A549 (cell line): ENCODE measurements around the gene CHTF8. TPM values are rescaled to one million over a fixed set of nuclear protein-coding genes. Genes with fewer than 3 reads are reported as not detected.
A peak's percentile ranks its signal among the peaks of the same experiment; 100 is the strongest.

Source experiments
- ATAC-seq, 2 experiments: fragments of 200-7000 bp in 1 of 2; fragments of >200 bp in 1 of 2; cut with Nextera tagmentation in 1 of 2; cut with Tn5 transposase in 1 of 2; 3 replicates each; pipeline versions ENCODE4 v1.8.0 to v1.9.1; 2018 to 2020; ENCODE audit warnings: mild to moderate bottlenecking in 1 of 2, moderate library complexity in 1 of 2
- CTCF ChIA-PET: fragments of 300-600 bp; sonication (Branson Sonifier 250); formaldehyde crosslinking; extraction: SDS; loops from one replicate; lab custom pipeline; 2021; ENCODE audit warnings: antibody characterized with exemption, inconsistent platforms; lab: Yijun Ruan, JAX
- POLR2A ChIA-PET: fragments of 350-600 bp; formaldehyde crosslinking; extraction: SDS; loops from one replicate; lab custom pipeline; 2021; ENCODE audit warnings: antibody characterized with exemption, inconsistent platforms; lab: Yijun Ruan, JAX
- DNase-seq, 2 experiments: peaks; one replicate each; pipeline versions ENCODE4 v3.0.0 to v3.0.0-alpha.2; 2011 to 2016; ENCODE audit warnings: low read depth in 1 of 2, low spot score in 1 of 2
- FAIRE-seq: peaks from 2 replicates; lab custom pipeline; 2011; peaks lifted over from hg19 to GRCh38; lab: Jason Lieb, UNC
- H3K27ac ChIP-seq, 2 experiments: fragments of >200 bp; sonication (Bioruptor Twin); formaldehyde crosslinking; 3 replicates each; pipeline ENCODE4 v1.5.1; 2016 to 2017
- H3K4me1 ChIP-seq: fragments of >200 bp; sonication (Bioruptor Twin); formaldehyde crosslinking; 3 replicates; pipeline ENCODE4 v1.6.1; 2016
- H3K4me2 ChIP-seq: fragments of >200 bp; sonication (Bioruptor Twin); formaldehyde crosslinking; 3 replicates; pipeline ENCODE4 v1.6.1; 2016
- H3K4me3 ChIP-seq: fragments of >200 bp; sonication (Bioruptor Twin); formaldehyde crosslinking; 3 replicates; pipeline ENCODE4 v1.5.1; 2016
- H3K9me3 ChIP-seq: fragments of >200 bp; sonication (Bioruptor Twin); formaldehyde crosslinking; 3 replicates; pipeline ENCODE4 v1.6.1; 2016
- EP300 ChIP-seq, 2 experiments: fragments of >200 bp; sonication (Bioruptor Twin); formaldehyde crosslinking; IDR thresholded peaks; 2 replicates in 1 of 2; 3 replicates in 1 of 2; pipeline ENCODE4 v1.6.1; 2016 to 2017
- FOSL2 ChIP-seq, 2 experiments: fragments of 450-650 bp in 1 of 2; fragments of >200 bp in 1 of 2; sonication (Bioruptor Twin) in 1 of 2; formaldehyde crosslinking; IDR thresholded peaks; 2 replicates each; pipeline versions ENCODE4 v1.5.0 to v1.6.1; 2016 to 2020; ENCODE audit warnings: mild to moderate bottlenecking in 1 of 2, moderate library complexity in 1 of 2
- GATA3 ChIP-seq: IDR thresholded peaks from 2 replicates; pipeline ENCODE4 v1.6.1; 2012; ENCODE audit warnings: borderline replicate concordance
- HDAC2 ChIP-seq: fragments of 200-600 bp; sonication (generic); IDR thresholded peaks from 2 replicates; pipeline ENCODE4 v1.6.1; 2016
- JUN ChIP-seq, 2 experiments: fragments of >200 bp; sonication (Bioruptor Twin); formaldehyde crosslinking; IDR thresholded peaks; 2 replicates in 1 of 2; 3 replicates in 1 of 2; pipeline ENCODE4 v1.6.1; 2016 to 2017
- MAFK ChIP-seq: fragments of 450-650 bp; IDR thresholded peaks from 2 replicates; pipeline ENCODE4 v1.6.1; 2014; ENCODE audit not compliant: partially characterized antibody
- MAZ ChIP-seq: fragments of 150-350 bp; IDR thresholded peaks from 2 replicates; pipeline ENCODE4 v1.6.1; 2014; ENCODE audit warnings: antibody characterized with exemption, low read depth, low read length, borderline replicate concordance
- MYC ChIP-seq: IDR thresholded peaks from 2 replicates; pipeline ENCODE4 v1.6.1; 2012; ENCODE audit warnings: mild to moderate bottlenecking, inconsistent platforms, low read length, improper control_type of control experiment, borderline replicate concordance
- PHF8 ChIP-seq: fragments of 200-600 bp; sonication (generic); IDR thresholded peaks from 2 replicates; pipeline ENCODE4 v1.6.1; 2016; ENCODE audit warnings: low read depth, mild to moderate bottlenecking, antibody characterized with exemption, moderate library complexity, borderline replicate concordance
- POLR2A ChIP-seq: IDR thresholded peaks from 2 replicates; pipeline ENCODE4 v1.6.1; 2012; ENCODE audit warnings: mild to moderate bottlenecking, low read length
- RCOR1 ChIP-seq: fragments of 150-350 bp; IDR thresholded peaks from 2 replicates; pipeline ENCODE4 v1.6.1; 2014; ENCODE audit warnings: antibody characterized with exemption, low read length, low read depth
- TFCP2L1 ChIP-seq: fragments of 250-450 bp; sonication (Bioruptor Pico); IDR thresholded peaks from 2 replicates; pipeline ENCODE4 v1.5.0; 2021; ENCODE audit warnings: mild to moderate bottlenecking
- TP53 ChIP-seq: fragments of 250-450 bp; sonication (Bioruptor Pico); IDR thresholded peaks from 2 replicates; pipeline ENCODE4 v1.5.0; 2021; ENCODE audit warnings: mild to moderate bottlenecking, moderate library complexity
- ZC3H11A ChIP-seq: fragments of 450-650 bp; IDR thresholded peaks from 2 replicates; pipeline ENCODE4 v1.6.1; 2014; ENCODE audit warnings: antibody characterized with exemption, mild to moderate bottlenecking
- WGBS: methylation state at CpG from one replicate; pipeline ENCODE4 v1.1.6; 2017; ENCODE audit errors: missing lambda C conversion rate; 5-methylcytosine and 5-hydroxymethylcytosine counted together
- polyA minus RNA-seq: library from RNA; depleted of rRNA, polyadenylated mRNA; stranded (reverse); fragments of >200 nt; gene quantifications from 2 replicates; pipeline ENCODE4 v1.2.3, GENCODE V29; 2011; rRNA and poly(A)+ RNA removed
- polyA plus RNA-seq, 4 experiments: library from polyadenylated mRNA; depleted of rRNA in 3 of 4; stranded (reverse); fragments of >200 nt; fragmentation: RNase III in 1 of 4; extraction: RNeasy Plus Mini Kit Qiagen cat#74134 plus additional on column Dnase treatment in 1 of 4; gene quantifications; 2 replicates in 3 of 4; 3 replicates in 1 of 4; pipeline ENCODE4 v1.2.3, GENCODE V29; 2011 to 2017
- TF ChIP-seq, protein P1 (sequence below): fragments of >200 bp; sonication (Bioruptor Twin); formaldehyde crosslinking; IDR thresholded peaks from 3 replicates; pipeline ENCODE4 v1.6.1; 2016
- TF ChIP-seq, protein P2 (sequence below): IDR thresholded peaks from 2 replicates; pipeline ENCODE4 v1.6.1; 2012
- TF ChIP-seq, protein P3 (sequence below): fragments of 450-650 bp; IDR thresholded peaks from 2 replicates; pipeline ENCODE4 v1.6.1; 2014; ENCODE audit warnings: antibody characterized with exemption

CHTF8 gene, protein sequence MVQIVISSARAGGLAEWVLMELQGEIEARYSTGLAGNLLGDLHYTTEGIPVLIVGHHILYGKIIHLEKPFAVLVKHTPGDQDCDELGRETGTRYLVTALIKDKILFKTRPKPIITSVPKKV
- polyA plus RNA-seq (2011; rRNA removed) (81.6 and 113 TPM in 2 replicates), polyA plus RNA-seq (2017; fragmentation: RNase III; extraction: RNeasy Plus Mini Kit Qiagen cat#74134 plus additional on column Dnase treatment) (72.5 to 82.7 TPM (median 78.7 TPM) in 3 replicates), polyA minus RNA-seq (132 and 175 TPM in 2 replicates)
- 64.0 and 84.3 TPM in 2 replicates for polyA plus RNA-seq (2012; cell fraction: cytosol; rRNA removed)
- 57.0 and 81.5 TPM in 2 replicates for polyA plus RNA-seq (2012; cell fraction: nucleus; rRNA removed)

DNA sequence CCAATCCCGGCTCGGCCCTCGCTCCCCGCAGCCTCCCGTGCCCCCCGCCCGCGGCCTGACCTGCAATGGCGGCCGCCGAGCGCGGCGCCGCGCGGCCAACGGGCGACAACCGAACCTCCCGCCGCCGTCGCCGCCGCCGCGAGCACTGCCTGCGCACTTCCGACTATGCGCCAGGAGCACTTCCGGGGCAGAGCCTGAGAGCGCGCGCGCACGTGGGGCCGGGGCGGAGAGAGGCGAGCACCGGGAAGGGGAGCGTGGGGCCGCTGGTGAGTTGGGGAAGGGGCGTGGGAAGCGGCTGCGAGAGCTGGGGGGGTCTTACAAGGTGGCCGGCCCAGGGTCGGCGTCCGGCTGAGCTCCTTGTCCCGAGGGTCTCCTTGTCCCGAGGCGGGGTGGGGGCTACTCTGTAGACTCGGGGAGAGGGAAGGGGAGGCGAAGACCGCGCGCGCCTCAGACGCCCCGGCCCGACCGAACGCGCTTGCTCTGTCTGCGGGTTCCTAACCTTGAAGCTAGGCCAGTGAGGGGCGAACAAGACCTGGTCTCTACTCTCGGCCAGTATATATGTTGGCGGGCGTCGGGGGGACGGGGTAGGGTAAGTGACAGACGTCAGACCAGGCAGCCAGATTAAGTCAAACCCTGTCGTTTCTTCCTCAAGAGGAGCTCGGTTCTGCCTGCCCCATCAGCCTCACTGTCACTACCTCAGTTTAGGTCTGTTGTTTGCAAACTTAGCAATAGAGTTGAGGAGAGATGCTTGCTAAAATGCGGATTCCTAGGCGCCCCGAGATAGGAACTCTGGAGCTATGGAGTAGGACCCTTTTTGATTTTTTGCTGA, at the start of gene CHTF8, which contains the start of gene UTP4:
CHTF8 (minus strand) TSS at position 165 of the 829 bp plus-strand sequence. CDS start 11,130 bp downstream, outside the sequence.
UTP4 (plus strand) TSS at position 226 of the 829 bp plus-strand sequence. CDS start 811 bp downstream, outside the sequence.
- H3K9me3 ChIP-seq = no peaks in the 10 kb centered on the region
- H3K27ac ChIP-seq = peak within 1 kb of the TSS; percentile 93 to 96
- TF ChIP-seq GATA3 (no peak), RCOR1 (no peak), FOSL2 (IDR thresholded peaks at IDR 0.05) (no peak), FOSL2 (CRISPR knock-in tag; IDR thresholded peaks at IDR 0.05) (0 out of 2 replicates have a peak, but pooled peaks have one; percentile 16), MYC (peak; percentile 97), EP300 (IDR thresholded peaks at IDR 0.05) (no peak), MAZ (0 out of 2 replicates have a peak, but pooled peaks have one; percentile 9), TP53 (CRISPR knock-in tag) (peak; percentile 53; the same call in 1 of the 2 replicates), PHF8 (peak; percentile 70; the same call in 1 of the 2 replicates), JUN (IDR thresholded peaks at IDR 0.05) (peak; percentile 55 to 98), POLR2A (peak; percentile 85), HDAC2 (no peak), MAFK (no peak)
- TF ChIP-seq, protein P1, sequence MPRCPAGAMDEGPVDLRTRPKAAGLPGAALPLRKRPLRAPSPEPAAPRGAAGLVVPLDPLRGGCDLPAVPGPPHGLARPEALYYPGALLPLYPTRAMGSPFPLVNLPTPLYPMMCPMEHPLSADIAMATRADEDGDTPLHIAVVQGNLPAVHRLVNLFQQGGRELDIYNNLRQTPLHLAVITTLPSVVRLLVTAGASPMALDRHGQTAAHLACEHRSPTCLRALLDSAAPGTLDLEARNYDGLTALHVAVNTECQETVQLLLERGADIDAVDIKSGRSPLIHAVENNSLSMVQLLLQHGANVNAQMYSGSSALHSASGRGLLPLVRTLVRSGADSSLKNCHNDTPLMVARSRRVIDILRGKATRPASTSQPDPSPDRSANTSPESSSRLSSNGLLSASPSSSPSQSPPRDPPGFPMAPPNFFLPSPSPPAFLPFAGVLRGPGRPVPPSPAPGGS = peak; percentile 96
- TF ChIP-seq, protein P2, sequence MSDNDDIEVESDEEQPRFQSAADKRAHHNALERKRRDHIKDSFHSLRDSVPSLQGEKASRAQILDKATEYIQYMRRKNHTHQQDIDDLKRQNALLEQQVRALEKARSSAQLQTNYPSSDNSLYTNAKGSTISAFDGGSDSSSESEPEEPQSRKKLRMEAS = peak; percentile 98
- TF ChIP-seq, protein P3, sequence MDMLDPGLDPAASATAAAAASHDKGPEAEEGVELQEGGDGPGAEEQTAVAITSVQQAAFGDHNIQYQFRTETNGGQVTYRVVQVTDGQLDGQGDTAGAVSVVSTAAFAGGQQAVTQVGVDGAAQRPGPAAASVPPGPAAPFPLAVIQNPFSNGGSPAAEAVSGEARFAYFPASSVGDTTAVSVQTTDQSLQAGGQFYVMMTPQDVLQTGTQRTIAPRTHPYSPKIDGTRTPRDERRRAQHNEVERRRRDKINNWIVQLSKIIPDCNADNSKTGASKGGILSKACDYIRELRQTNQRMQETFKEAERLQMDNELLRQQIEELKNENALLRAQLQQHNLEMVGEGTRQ = peak; percentile 51; the same call in 1 of the 2 replicates
- ChIA-PET POLR2A (interaction anchor here (0.5 to 0.6 kb wide), 2 partner anchors 19 to 285 kb away, joined by 3 read pairs; no protein-coding TSS in a partner anchor), CTCF (interaction anchor here (0.5 to 1.4 kb wide), 7 partner anchors 11 to 289 kb away, joined by 3 to 5 read pairs (median 4); partner anchors contain the start of gene TANGO6)
- peaks cover 26% of the 10 kb centered on the region for H3K4me1 ChIP-seq
- ATAC-seq (peak; percentile 96), DNase-seq (peak; percentile 85 to 88), FAIRE-seq (no peak)
- H3K4me3 ChIP-seq = peak within 1 kb of the TSS; percentile 79
- peak within 1 kb of the TSS; percentile 88 for H3K4me2 ChIP-seq
- WGBS = 2% methylated on average over 26 of the region's 78 CpGs

DNA sequence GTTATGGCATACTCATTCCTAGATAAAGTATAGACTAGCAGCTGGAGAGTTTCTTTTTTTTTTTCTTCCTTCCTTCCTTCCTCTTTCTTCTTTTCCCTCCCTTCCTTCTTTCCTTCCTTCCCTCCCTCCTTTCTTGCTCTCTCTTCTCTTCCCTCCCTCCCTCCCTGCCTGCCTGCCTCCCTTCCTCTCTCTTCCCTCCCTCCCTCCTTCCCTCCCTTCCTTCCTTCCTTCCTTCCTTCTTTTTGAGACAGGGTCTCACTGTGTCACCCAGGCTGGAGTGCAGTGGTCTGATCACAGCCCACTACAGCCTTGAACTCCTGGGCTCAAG, 47.6 kb upstream of the CHTF8 start:
- FAIRE-seq (no peak), DNase-seq (no peak), ATAC-seq (no peak; a peak in 1 of 6 replicates)
- Histone ChIP-seq H3K9me3 (no peaks in the 10 kb centered on the region), H3K27ac (peak overlapping the region; percentile 26 to 52; a peak in 4 of 6 replicates), H3K4me3 (no peak overlapping the region), H3K4me2 (peak overlapping the region; percentile 48), H3K4me1 (peaks cover 23% of the 10 kb centered on the region)
- ChIA-PET POLR2A (no interaction called here), CTCF (interaction anchor here (0.9 to 1.7 kb wide), 4 partner anchors 13 to 107 kb away, joined by 3 to 7 read pairs (median 4); no protein-coding TSS in a partner anchor)
- no peak for TF ChIP-seq TFCP2L1 (CRISPR knock-in tag)
- no peak for TF ChIP-seq MAZ
- no peak for TF ChIP-seq ZC3H11A
